Mesendoderm (in vitro differentiated cells): Measurements from ENCODE around the gene ENG.

ENCODE experiments used
- DNase-seq: peaks from one replicate; pipeline ENCODE4 v3.0.0; 2013
- H2AK5ac ChIP-seq: 2 replicates; pipeline ENCODE4 v1.6.1; 2013; ENCODE audit warnings: low read length, inconsistent platforms
- H2BK120ac ChIP-seq: 2 replicates; pipeline ENCODE4 v1.6.1; 2013; ENCODE audit warnings: low read depth, mild to moderate bottlenecking, low read length, moderate library complexity, mixed read lengths
- H2BK15ac ChIP-seq: replicated peaks from 2 replicates; pipeline ENCODE4 v1.6.1; 2013; ENCODE audit warnings: low read depth, mild to moderate bottlenecking, moderate library complexity
- H2BK5ac ChIP-seq: 2 replicates; pipeline ENCODE4 v1.6.1; 2013; ENCODE audit warnings: low read length, inconsistent platforms
- H3K18ac ChIP-seq: 2 replicates; pipeline ENCODE4 v1.6.1; 2013; ENCODE audit warnings: mild to moderate bottlenecking, low read length, mixed read lengths
- H3K23ac ChIP-seq: one replicate; pipeline ENCODE4 v1.6.1; 2013; ENCODE audit warnings: low read length
- H3K27ac ChIP-seq: 2 replicates; pipeline ENCODE4 v1.5.1; 2013; ENCODE audit warnings: low read depth, mild to moderate bottlenecking, inconsistent platforms, low read length, moderate library complexity
- H3K27me3 ChIP-seq: 2 replicates; pipeline ENCODE4 v1.6.1; 2013; ENCODE audit warnings: low read length, control low read depth, mild to moderate bottlenecking, inconsistent platforms; ENCODE audit not compliant: insufficient read depth, poor library complexity
- H3K36me3 ChIP-seq: 2 replicates; pipeline ENCODE4 v1.6.1; 2013; ENCODE audit warnings: low read length, inconsistent platforms; ENCODE audit not compliant: control insufficient read depth, insufficient read depth
- H3K4ac ChIP-seq: one replicate; pipeline ENCODE4 v1.6.1; 2013; ENCODE audit warnings: low read depth, mild to moderate bottlenecking, low read length, moderate library complexity
- H3K4me1 ChIP-seq: 2 replicates; pipeline ENCODE4 v1.6.1; 2013; ENCODE audit warnings: low read depth, low read length, inconsistent platforms; ENCODE audit not compliant: control insufficient read depth
- H3K4me2 ChIP-seq: 2 replicates; pipeline ENCODE4 v1.6.1; 2013; ENCODE audit warnings: low read length
- H3K4me3 ChIP-seq: 2 replicates; pipeline ENCODE4 v1.5.1; 2013; ENCODE audit warnings: mild to moderate bottlenecking, low read length
- H3K56ac ChIP-seq: one replicate; pipeline ENCODE4 v1.6.1; 2013; ENCODE audit warnings: low read length
- H3K79me1 ChIP-seq: 2 replicates; pipeline ENCODE4 v1.6.1; 2013; ENCODE audit warnings: low read length, inconsistent platforms
- H3K79me2 ChIP-seq: 2 replicates; pipeline ENCODE4 v1.6.1; 2013; ENCODE audit warnings: mild to moderate bottlenecking, low read length; ENCODE audit not compliant: control insufficient read depth, insufficient read depth
- H3K9ac ChIP-seq: 2 replicates; pipeline ENCODE4 v1.6.1; 2013; ENCODE audit warnings: low read length, inconsistent platforms
- H4K5ac ChIP-seq: one replicate; pipeline ENCODE4 v1.6.1; 2013; ENCODE audit warnings: low read length
- H4K8ac ChIP-seq: one replicate; pipeline ENCODE4 v1.6.1; 2013; ENCODE audit warnings: low read depth, mild to moderate bottlenecking, control low read depth, low read length, moderate library complexity
- WGBS: extraction: QIAGEN DNeasy Blood & Tissue Kit; methylation state at CpG from one replicate; pipeline ENCODE4 v1.1.7; 2013; ENCODE audit warnings: low lambda C conversion rate, missing lambda C conversion rate; ENCODE audit not compliant: insufficient coverage; ENCODE audit errors: extremely low coverage; 5-methylcytosine and 5-hydroxymethylcytosine counted together

Gene ENG

GRCh38 chr9:127818574-127818973 is 35.9 kb downstream of the ENG start:
- H3K27me3 ChIP-seq: no peaks in the 10 kb centered on the region
- no peak overlapping the region for H3K4me3 ChIP-seq
- DNase-seq: no peak
- H3K79me1 ChIP-seq: no peaks in the 10 kb centered on the region
- H2BK5ac ChIP-seq: no peak overlapping the region
- no peak overlapping the region for H3K56ac ChIP-seq
- no peak overlapping the region for H3K18ac ChIP-seq
- no peaks in the 10 kb centered on the region for H3K79me2 ChIP-seq
- no peaks in the 10 kb centered on the region for H3K4me1 ChIP-seq
- H2BK15ac ChIP-seq: no peak overlapping the region
- no peak overlapping the region for H4K5ac ChIP-seq
- no CpG with 5 or more reads among the region's 11 CpGs for WGBS
- no peak overlapping the region for H3K9ac ChIP-seq
- no peak overlapping the region for H4K8ac ChIP-seq
- no peak overlapping the region for H2AK5ac ChIP-seq
- no peak overlapping the region for H2BK120ac ChIP-seq
- H3K27ac ChIP-seq: no peak overlapping the region
- H3K36me3 ChIP-seq: no peaks in the 10 kb centered on the region
- no peak overlapping the region for H3K4me2 ChIP-seq
- no peak overlapping the region for H3K23ac ChIP-seq
- H3K4ac ChIP-seq: no peak overlapping the region

- WGBS: no CpG with 5 or more reads among the region's 17 CpGs
- Histone ChIP-seq H2AK5ac (no peak overlapping the region), H3K79me1 (no peaks in the 10 kb centered on the region), H2BK5ac (no peak overlapping the region), H4K8ac (no peak overlapping the region), H3K79me2 (no peaks in the 10 kb centered on the region), H3K9ac (no peak overlapping the region), H3K4ac (no peak overlapping the region), H4K5ac (no peak overlapping the region), H3K23ac (no peak overlapping the region), H2BK120ac (no peak overlapping the region), H3K36me3 (peaks cover 3% of the 10 kb centered on the region), H3K18ac (no peak overlapping the region), H3K27ac (no peak overlapping the region), H3K4me3 (no peak overlapping the region), H2BK15ac (no peak overlapping the region), H3K4me1 (no peaks in the 10 kb centered on the region), H3K4me2 (no peak overlapping the region), H3K56ac (no peak overlapping the region), H3K27me3 (no peaks in the 10 kb centered on the region)
- no peak for DNase-seq
Measured at GRCh38 chr9:127817881-127818434, 36.5 kb downstream of the ENG start.

GRCh38 chr9:127816728-127817127 is 37.7 kb downstream of the ENG start:
- Histone ChIP-seq H4K8ac (no peak overlapping the region), H2BK15ac (no peak overlapping the region), H2BK5ac (no peak overlapping the region), H3K56ac (no peak overlapping the region), H3K23ac (no peak overlapping the region), H3K36me3 (peaks cover 7% of the 10 kb centered on the region), H2BK120ac (no peak overlapping the region), H3K4ac (no peak overlapping the region), H3K79me1 (no peaks in the 10 kb centered on the region), H3K27ac (no peak overlapping the region), H3K9ac (no peak overlapping the region), H3K27me3 (no peaks in the 10 kb centered on the region), H2AK5ac (no peak overlapping the region), H4K5ac (no peak overlapping the region), H3K4me3 (no peak overlapping the region), H3K4me2 (no peak overlapping the region), H3K18ac (no peak overlapping the region), H3K79me2 (no peaks in the 10 kb centered on the region), H3K4me1 (no peaks in the 10 kb centered on the region)
- no CpG with 5 or more reads among the region's 8 CpGs for WGBS
- no peak for DNase-seq

- H3K4ac ChIP-seq: no peak overlapping the region
- H3K18ac ChIP-seq: no peak overlapping the region
- peaks cover 7% of the 10 kb centered on the region for H3K36me3 ChIP-seq
- H3K27me3 ChIP-seq: no peaks in the 10 kb centered on the region
- no peak overlapping the region for H4K8ac ChIP-seq
- no peak overlapping the region for H2BK5ac ChIP-seq
- H2AK5ac ChIP-seq: no peak overlapping the region
- H4K5ac ChIP-seq: no peak overlapping the region
- no peaks in the 10 kb centered on the region for H3K79me1 ChIP-seq
- no peaks in the 10 kb centered on the region for H3K79me2 ChIP-seq
- no peak overlapping the region for H3K9ac ChIP-seq
- H2BK15ac ChIP-seq: no peak overlapping the region
- WGBS: no CpG with 5 or more reads among the region's 3 CpGs
- no peak overlapping the region for H3K4me3 ChIP-seq
- H3K4me1 ChIP-seq: no peaks in the 10 kb centered on the region
- H2BK120ac ChIP-seq: no peak overlapping the region
- H3K27ac ChIP-seq: no peak overlapping the region
- no peak for DNase-seq
- no peak overlapping the region for H3K23ac ChIP-seq
- no peak overlapping the region for H3K56ac ChIP-seq
- H3K4me2 ChIP-seq: no peak overlapping the region
Measured at GRCh38 chr9:127816362-127816725, 38.1 kb downstream of the ENG start.

GRCh38 chr9:127815512-127816361 is 38.7 kb downstream of the ENG start:
- Histone ChIP-seq H2BK120ac (no peak overlapping the region), H4K8ac (no peak overlapping the region), H2BK5ac (no peak overlapping the region), H3K56ac (no peak overlapping the region), H3K79me2 (no peaks in the 10 kb centered on the region), H3K27ac (no peak overlapping the region), H3K27me3 (no peaks in the 10 kb centered on the region), H3K36me3 (peaks cover 7% of the 10 kb centered on the region), H2AK5ac (no peak overlapping the region), H3K9ac (no peak overlapping the region), H3K23ac (no peak overlapping the region), H3K4me3 (no peak overlapping the region), H3K79me1 (no peaks in the 10 kb centered on the region), H3K4me2 (no peak overlapping the region), H3K4ac (no peak overlapping the region), H4K5ac (no peak overlapping the region), H3K4me1 (no peaks in the 10 kb centered on the region), H2BK15ac (no peak overlapping the region), H3K18ac (no peak overlapping the region)
- DNase-seq: no peak
- no CpG with 5 or more reads among the region's 33 CpGs for WGBS
